Endothelial cell (in vitro differentiated cells): ENCODE data around the gene MED23. TPM values are rescaled to one million over a fixed set of nuclear protein-coding genes. Genes with fewer than 3 reads are reported as not detected.

Experiments
- DNase-seq: peaks from one replicate; pipeline ENCODE4 v3.0.0; 2021; ENCODE audit warnings: low spot score
- H3K27ac Mint-ChIP-seq: one replicate; pipeline ENCODE4 v1.8.0; 2021; ENCODE audit warnings: mixed read lengths, inconsistent platforms; ENCODE audit not compliant: unreplicated experiment
- H3K27me3 Mint-ChIP-seq: one replicate; pipeline ENCODE4 v1.8.0; 2021; ENCODE audit warnings: mild to moderate bottlenecking, moderate library complexity, mixed read lengths, inconsistent platforms; ENCODE audit not compliant: unreplicated experiment
- H3K36me3 Mint-ChIP-seq: one replicate; pipeline ENCODE4 v1.8.0; 2021; ENCODE audit warnings: mild to moderate bottlenecking, low read depth, mixed read lengths, inconsistent platforms; ENCODE audit not compliant: unreplicated experiment
- H3K4me1 Mint-ChIP-seq: one replicate; pipeline ENCODE4 v1.8.0; 2021; ENCODE audit warnings: mild to moderate bottlenecking, mixed read lengths, inconsistent platforms; ENCODE audit not compliant: unreplicated experiment
- H3K4me3 Mint-ChIP-seq: one replicate; pipeline ENCODE4 v1.8.0; 2021; ENCODE audit warnings: mild to moderate bottlenecking, mixed read lengths, inconsistent platforms; ENCODE audit not compliant: unreplicated experiment
- H3K9me3 Mint-ChIP-seq: one replicate; pipeline ENCODE4 v1.8.0; 2021; ENCODE audit warnings: mixed read lengths, inconsistent platforms; ENCODE audit not compliant: unreplicated experiment
- CTCF ChIP-seq: fragments of 200-600 bp; sonication (generic); IDR thresholded peaks from one replicate; pipeline ENCODE4 v1.5.0; 2021; ENCODE audit warnings: antibody characterized with exemption; ENCODE audit not compliant: unreplicated experiment
- total RNA-seq: library from RNA; stranded (reverse); fragmentation: NEBNext Ultra II Directional; extraction: Animal tissue kit (Norgen Biotek cat#: 25700); gene quantifications from one replicate; pipeline ENCODE4 v1.2.1, GENCODE V29; 2021; ENCODE audit not compliant: unreplicated experiment

MED23 gene
- total RNA-seq, 1 donor from 2014 or later: 32.1 TPM

GRCh38 chr6:131655951-131656350 lies 27.9 kb upstream of the MED23 start:
- TF ChIP-seq CTCF: no peak
- no peak overlapping the region for H3K27ac Mint-ChIP-seq
- H3K4me3 Mint-ChIP-seq: no peak overlapping the region
- no peaks in the 10 kb centered on the region for H3K36me3 Mint-ChIP-seq
- peaks cover 3% of the 10 kb centered on the region for H3K4me1 Mint-ChIP-seq
- H3K9me3 Mint-ChIP-seq: no peaks in the 10 kb centered on the region
- peaks cover 2% of the 10 kb centered on the region for H3K27me3 Mint-ChIP-seq
- DNase-seq: no peak

- Mint-ChIP-seq H3K4me3 (no peak overlapping the region), H3K4me1 (peaks cover 3% of the 10 kb centered on the region), H3K27me3 (peaks cover 2% of the 10 kb centered on the region), H3K27ac (no peak overlapping the region), H3K36me3 (no peaks in the 10 kb centered on the region), H3K9me3 (no peaks in the 10 kb centered on the region)
- no peak for DNase-seq
- no peak for TF ChIP-seq CTCF
Measured at GRCh38 chr6:131655387-131655786, 27.3 kb upstream of the MED23 start.

GRCh38 chr6:131654326-131654725 lies 26.3 kb upstream of the MED23 start:
- Mint-ChIP-seq H3K9me3 (no peaks in the 10 kb centered on the region), H3K36me3 (no peaks in the 10 kb centered on the region), H3K27ac (no peak overlapping the region), H3K27me3 (peaks cover 2% of the 10 kb centered on the region), H3K4me3 (no peak overlapping the region), H3K4me1 (peaks cover 3% of the 10 kb centered on the region)
- DNase-seq: no peak
- no peak for TF ChIP-seq CTCF

GRCh38 chr6:131652472-131652871 lies 24.4 kb upstream of the MED23 start:
- peaks cover 3% of the 10 kb centered on the region for H3K4me1 Mint-ChIP-seq
- DNase-seq: no peak
- no peak overlapping the region for H3K27ac Mint-ChIP-seq
- no peak for TF ChIP-seq CTCF
- H3K9me3 Mint-ChIP-seq: no peaks in the 10 kb centered on the region
- H3K4me3 Mint-ChIP-seq: no peak overlapping the region
- no peaks in the 10 kb centered on the region for H3K36me3 Mint-ChIP-seq
- peaks cover 2% of the 10 kb centered on the region for H3K27me3 Mint-ChIP-seq

GRCh38 chr6:131651782-131652181 lies 23.7 kb upstream of the MED23 start:
- DNase-seq: no peak
- Mint-ChIP-seq H3K27ac (no peak overlapping the region), H3K9me3 (no peaks in the 10 kb centered on the region), H3K4me1 (peaks cover 3% of the 10 kb centered on the region), H3K36me3 (no peaks in the 10 kb centered on the region), H3K4me3 (no peak overlapping the region), H3K27me3 (peaks cover 2% of the 10 kb centered on the region)
- TF ChIP-seq CTCF: no peak
